ENCODE results near the gene NOL9.
A peak's percentile ranks its signal among the peaks of the same experiment; 100 is the strongest.

The NOL9 gene

GRCh38 chr1:6590046-6590445, 35.7 kb upstream of the NOL9 start:
- DNase-seq (ENCODE audit: low read depth): no peak

- no peak for DNase-seq (ENCODE audit: low read depth)
These were observed 34.7 kb upstream of the NOL9 start for GRCh38 chr1:6588893-6589520.

- no peak for DNase-seq (ENCODE audit: low read depth)
These were observed 34.0 kb upstream of the NOL9 start for GRCh38 chr1:6588128-6588892.

GRCh38 chr1:6587261-6588005, 33.1 kb upstream of the NOL9 start:
- DNase-seq (ENCODE audit: low read depth): no peak

GRCh38 chr1:6586404-6586816, 32.1 kb upstream of the NOL9 start:
- no peak for DNase-seq (ENCODE audit: low read depth)

- DNase-seq (ENCODE audit: low read depth): no peak
These were observed 31.5 kb upstream of the NOL9 start for GRCh38 chr1:6585841-6586240.

GRCh38 chr1:6585081-6585722, 30.9 kb upstream of the NOL9 start:
- DNase-seq (ENCODE audit: low read depth): no peak

- no peak for DNase-seq (ENCODE audit: low read depth)
These were observed 30.1 kb upstream of the NOL9 start for GRCh38 chr1:6584126-6585080.

GRCh38 chr1:6582370-6582769, 28.1 kb upstream of the NOL9 start:
- no peak for DNase-seq (ENCODE audit: low read depth)

- DNase-seq (ENCODE audit: low read depth): no peak
These were observed 27.4 kb upstream of the NOL9 start for GRCh38 chr1:6581561-6582305.

GRCh38 chr1:6580593-6581409, 26.5 kb upstream of the NOL9 start:
- no peak for DNase-seq (ENCODE audit: low read depth)

- no peak for DNase-seq (ENCODE audit: low read depth)
These were observed 25.8 kb upstream of the NOL9 start for GRCh38 chr1:6580119-6580592.

- peak; percentile 95 for DNase-seq (ENCODE audit: low read depth)
These were observed 25.2 kb upstream of the NOL9 start, which contains the start of gene ZBTB48 for GRCh38 chr1:6579374-6580118. Gene ZBTB48, plus strand, starts transcription at chr1:6579994. Its CDS starts 616 bp downstream, at chr1:6580610.

- DNase-seq (ENCODE audit: low read depth): no peak
These were observed 24.5 kb upstream of the NOL9 start for GRCh38 chr1:6578624-6579373.

- DNase-seq (ENCODE audit: low read depth): no peak
These were observed 23.7 kb upstream of the NOL9 start for GRCh38 chr1:6577831-6578525.

GRCh38 chr1:6574818-6575217, 20.5 kb upstream of the NOL9 start:
- DNase-seq (ENCODE audit: low read depth): no peak

GRCh38 chr1:6574025-6574620, 19.8 kb upstream of the NOL9 start:
- DNase-seq (ENCODE audit: low read depth): no peak
